ELF-1 (cell line): ENCODE results near the gene TIAM2.
"Not testable (repeated sequence)": the region's sequence is repeated elsewhere in the genome, so short reads cannot be mapped to it uniquely, and the experiment has no call there.

ENCODE experiments used
- DNase-seq: peaks from one replicate; pipeline ENCODE4 v3.0.0-alpha.2; 2016; ENCODE audit warnings: low read depth, low spot score

TIAM2 gene

GRCh38 chr6:154995254-154996015 is at the start of gene TIAM2:
Gene TIAM2, plus strand, starts transcription at chr6:154995315. Its CDS starts 133,909 bp downstream, at chr6:155129224.
- peak; percentile 70 for DNase-seq

DNA sequence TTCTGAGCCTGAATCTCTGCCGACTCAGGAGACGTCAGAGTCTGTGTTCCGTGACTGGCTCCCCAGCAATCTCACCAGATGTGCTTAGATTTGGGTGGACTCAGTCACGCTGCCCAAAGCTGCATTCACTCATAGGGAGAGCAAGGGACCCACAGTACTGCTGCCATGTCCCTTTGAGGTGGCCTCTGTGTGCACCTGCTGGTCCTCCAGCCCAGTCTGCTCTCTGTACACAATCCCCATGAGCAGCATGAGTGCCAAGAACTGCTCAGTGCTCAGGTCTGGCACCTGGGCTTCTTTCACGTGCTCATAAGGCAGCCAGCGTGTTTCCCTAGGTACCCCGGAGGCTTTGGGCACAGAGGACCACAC is 44.2 kb upstream of the TIAM2 start:
- no peak for DNase-seq

DNA sequence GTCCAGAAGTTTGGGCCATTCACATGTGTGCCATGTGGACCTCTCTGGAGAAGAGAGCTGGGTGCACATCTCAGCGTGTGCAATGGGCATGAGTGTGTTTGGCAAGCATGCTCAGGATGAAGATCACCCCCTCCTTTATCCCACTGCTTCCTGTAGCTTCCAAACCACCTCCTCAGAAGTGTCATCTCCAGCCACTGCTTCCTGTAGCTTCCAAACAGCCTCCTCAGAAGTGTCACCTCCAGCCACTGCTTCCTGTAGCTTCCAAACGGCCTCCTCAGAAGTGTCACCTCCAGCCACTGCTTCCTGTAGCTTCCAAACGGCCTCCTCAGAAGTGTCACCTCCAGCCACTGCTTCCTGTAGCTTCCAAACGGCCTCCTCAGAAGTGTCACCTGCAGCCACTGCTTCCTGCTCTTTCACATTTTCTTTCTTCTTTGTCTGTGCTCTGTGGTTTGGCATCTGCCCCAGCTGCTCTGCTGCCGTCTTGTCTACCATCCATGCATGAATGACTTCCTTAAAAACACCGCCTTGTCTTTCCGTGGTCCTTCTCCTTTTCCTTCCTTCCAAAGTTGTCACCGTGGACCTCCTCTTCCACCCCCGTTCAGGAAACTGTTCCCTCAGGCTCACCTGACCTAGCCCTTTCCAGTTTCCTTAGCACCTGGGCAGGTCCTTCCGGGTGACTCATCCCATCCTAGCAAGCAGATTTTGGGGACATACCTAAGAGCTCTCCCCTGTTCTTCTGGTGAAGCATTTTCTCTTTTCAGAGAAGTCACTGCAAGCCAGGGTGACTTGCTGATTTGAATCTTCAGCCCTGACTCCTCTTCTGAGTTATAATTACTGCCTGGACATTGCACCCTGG is 43.5 kb upstream of the TIAM2 start:
- no peak for DNase-seq

DNA sequence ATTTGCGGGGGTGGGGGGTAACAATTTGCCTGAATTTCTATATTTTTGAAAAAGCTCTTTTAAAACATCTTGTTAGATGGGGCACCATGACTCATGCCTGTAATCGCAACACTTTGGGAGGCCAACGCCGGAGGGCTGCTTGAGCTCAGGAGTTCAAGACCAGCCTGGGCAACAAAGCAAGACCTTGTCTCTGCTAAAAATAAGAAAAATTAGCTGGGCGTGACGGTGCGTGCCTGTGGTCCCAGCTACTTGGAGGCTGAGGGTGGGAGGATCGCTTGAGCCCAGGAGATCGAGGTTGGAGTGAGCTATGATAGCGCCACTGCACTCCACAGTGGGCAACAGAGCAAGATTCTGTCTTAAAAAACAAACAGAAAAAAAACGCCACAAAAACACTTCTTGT is 41.5 kb upstream of the TIAM2 start:
- DNase-seq: no peak

DNA sequence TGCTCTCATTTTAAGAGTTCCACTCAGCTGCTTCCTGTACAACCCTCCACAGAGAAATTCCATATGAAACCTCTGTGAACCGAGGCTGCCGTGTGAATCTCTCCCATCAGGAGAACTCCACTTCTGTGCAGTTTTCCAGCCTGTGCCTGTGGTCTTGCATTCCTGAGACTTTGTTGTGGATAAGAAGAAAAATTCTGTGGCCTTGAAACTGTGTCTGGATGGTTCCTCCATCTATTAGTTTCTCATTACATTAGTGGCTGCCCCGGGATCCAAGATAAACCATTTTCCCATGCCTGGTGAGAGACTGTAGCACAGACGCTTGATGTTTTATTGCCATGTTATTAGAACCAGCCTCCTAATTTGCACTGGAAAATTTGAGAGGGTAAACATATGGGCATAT is 40.8 kb upstream of the TIAM2 start:
- DNase-seq: no peak

- no peak for DNase-seq
These were observed 38.2 kb upstream of the TIAM2 start for GRCh38 chr6:154956771-154957522.

GRCh38 chr6:154958469-154958868 is 36.6 kb upstream of the TIAM2 start:
- no peak for DNase-seq

- no peak for DNase-seq
These were observed 34.7 kb upstream of the TIAM2 start for GRCh38 chr6:154960299-154960843.

DNA sequence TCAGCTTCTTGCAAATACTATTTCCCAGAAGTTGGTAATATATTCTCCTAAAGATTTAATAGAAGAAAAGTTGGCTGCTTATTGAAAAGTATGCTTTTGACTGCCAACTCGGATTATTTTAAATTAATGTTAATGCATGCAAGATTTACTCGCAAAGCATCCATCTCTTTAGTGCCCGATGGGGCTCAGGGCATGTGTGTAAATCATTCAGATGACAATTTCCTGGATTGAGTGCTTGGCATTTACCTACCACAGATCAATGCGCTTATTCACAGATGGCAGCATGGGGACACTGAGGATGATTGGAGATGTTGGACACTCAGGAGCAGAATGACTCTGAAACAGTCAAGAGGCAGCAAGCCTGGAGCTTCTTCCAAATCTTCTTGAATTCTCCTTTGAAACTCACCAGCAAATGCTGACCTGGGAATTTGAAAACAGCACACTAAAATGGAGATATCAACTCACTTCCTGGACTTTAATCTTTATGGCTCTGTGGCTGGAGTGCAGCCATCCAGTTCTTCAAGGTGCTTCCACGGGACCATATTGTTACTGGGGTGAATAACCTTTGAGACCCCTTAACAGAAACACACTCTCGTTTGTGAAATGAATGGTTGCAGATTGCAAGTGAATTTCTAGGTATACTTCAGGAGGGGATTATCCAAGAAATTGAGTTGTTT is 34.1 kb upstream of the TIAM2 start:
- DNase-seq: no peak

DNA sequence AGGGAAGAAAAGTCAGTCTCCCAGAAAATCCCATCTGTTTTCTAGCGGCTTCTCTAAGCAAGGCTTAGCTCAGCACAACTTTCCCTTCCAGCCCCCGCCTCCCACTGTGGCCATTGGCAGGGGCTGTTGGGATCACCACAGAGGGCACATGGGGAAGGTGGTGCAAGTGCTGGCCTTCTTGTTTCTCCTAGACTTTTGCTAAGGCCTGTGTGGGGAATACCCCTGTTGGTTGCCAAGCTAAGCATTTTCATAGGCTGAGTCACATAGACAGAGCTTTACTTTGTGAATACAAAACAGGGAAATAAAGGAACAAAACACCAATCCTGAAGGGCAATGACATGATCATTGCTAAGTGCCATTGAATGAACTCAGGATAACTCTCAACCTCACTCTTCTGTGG is 32.4 kb upstream of the TIAM2 start:
- no peak for DNase-seq

GRCh38 chr6:154966065-154966770 is 28.9 kb upstream of the TIAM2 start:
- DNase-seq: not testable (repeated sequence)

DNA sequence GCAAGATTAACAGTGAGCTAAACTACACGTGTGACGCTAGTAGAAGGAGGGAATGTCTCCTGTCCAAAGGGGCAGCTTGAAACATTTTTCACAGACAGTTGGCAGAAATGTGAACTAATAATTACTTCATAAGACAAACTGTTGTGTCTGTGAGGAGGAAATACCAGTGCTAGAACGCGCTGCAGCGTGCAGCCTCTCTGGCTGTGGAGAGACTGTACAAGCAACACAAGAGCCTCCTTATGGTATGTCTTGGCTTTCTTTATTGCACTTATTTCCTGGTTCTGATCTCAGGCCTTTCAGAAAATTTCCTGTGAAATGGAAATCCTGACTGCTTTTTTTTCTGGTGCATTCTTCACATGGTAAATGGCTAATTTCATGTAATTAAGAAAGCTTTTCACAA is 25.3 kb upstream of the TIAM2 start:
- DNase-seq: no peak

DNA sequence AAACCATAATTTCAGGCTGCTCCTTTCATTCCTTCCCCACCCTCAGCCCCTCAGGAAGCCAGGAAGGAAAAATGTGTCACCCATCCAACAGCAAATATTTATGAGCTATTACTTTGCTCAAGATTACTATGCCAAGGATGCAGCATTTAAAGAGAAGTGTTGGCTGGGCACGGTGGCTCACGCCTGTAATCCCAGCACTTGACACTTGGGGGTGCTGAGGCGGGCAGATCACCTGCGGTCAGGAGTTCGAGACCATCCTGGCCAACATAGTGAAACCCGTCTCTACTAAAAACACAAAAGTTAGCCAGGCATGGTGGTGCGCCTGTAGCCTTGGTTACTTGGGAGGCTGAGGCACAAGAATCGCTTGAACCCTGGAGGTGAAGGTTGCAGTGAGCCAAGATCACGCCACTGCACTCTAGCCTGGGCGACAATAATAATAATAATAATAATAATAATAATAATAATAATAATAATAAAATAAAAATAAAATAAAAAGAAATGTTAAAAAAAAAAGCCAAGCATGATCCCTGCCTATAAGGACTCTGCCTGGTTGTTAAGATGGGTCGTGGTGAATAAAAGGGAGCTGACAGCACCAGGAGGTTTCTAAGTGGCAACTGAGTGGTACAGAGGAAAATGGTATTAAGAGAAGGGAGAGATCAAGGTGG is 20.5 kb upstream of the TIAM2 start:
- DNase-seq: no peak

DNA sequence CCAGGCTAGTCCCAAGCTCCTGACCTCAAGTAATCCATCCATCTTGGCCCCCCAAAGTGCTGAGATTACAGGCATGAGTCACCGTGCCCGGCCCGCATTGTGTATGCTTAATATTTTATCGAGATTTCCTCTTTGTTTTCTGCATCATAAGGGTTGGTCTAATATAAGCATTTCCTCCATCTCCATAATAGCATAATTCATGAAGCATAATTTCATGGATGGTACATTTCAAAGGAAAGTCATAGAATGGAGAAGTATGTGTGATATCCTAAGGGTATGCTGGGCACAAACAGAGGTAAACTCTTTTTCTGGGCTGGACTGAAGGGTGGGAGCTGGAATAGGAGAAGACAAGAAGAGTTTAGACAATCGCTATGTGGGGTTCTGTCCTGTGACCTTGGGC is 17.5 kb upstream of the TIAM2 start:
- no peak for DNase-seq

DNA sequence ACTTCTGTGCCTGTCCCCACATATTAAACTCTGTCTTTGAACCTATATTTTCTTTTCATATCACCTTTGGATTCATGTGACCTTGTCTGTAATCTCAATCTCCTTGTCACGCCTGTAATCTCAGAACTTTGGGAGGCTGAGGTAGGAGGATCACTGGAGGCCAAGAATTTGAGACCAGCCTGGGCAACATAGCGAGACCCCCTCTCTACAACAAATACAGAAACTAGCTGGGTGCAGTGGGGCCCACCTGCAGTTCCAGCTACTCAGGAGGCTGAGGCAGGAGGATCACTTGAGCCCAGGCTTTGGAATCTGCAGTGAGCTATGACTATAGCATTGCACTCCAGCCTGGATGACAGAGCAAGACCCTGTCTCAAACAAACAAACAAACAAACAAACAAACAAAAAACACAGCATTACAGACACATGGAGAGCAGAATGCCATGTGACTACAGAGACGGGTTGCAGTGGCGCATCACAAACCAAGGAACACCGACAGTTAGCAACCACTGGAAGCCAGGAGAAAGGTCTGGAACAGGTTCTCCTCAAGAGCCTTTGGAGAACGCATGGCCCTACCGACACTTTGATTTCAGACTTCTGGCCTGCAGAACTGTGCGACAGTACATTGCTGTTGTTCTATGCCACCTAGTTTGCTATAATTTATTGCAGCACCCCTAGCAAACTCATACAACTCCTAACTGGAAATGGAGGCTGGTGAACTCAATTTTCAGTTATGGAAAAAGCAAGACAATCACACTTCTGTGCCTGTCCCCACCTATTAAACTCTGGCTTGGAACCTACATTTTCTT is 14.6 kb upstream of the TIAM2 start:
- DNase-seq: no peak

DNA sequence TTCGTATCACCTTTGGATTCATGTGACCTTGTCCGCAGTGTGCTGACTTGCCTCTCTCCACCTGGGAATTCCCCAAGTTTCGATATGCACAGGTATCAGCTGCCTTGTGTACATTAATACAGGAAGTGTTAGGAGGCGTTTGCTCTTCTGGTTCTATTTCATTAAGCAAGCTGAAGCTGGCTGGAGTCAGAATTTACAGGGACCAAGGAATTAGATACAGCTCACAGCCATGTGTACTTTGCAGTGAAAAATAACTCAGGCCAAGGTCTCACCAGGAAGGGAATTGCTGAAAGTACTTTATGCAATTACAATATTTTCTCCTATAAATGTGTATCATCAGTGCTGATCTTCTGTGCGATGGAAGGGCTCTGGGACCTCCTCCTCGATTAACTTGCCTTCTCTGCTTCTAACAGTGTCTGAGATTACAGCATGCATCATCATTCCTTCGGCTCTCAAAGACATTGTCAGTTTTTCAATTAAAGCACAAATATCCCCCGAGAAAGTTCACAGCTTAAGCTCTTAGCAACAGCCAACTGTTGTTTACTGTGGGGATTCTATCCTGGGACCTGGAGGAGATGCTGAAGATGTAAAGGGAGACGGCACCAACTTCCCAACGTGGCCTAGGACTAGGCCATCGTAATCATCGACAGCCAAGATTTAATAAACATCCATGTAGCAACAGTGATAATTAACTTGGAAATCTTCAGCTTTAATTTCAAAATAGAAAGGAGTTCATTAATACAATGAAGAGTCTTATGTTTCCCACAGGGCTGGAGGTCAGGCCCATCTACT is 13.8 kb upstream of the TIAM2 start:
- DNase-seq: no peak

- no peak for DNase-seq
These were observed 11.0 kb upstream of the TIAM2 start for GRCh38 chr6:154984146-154984545.

DNA sequence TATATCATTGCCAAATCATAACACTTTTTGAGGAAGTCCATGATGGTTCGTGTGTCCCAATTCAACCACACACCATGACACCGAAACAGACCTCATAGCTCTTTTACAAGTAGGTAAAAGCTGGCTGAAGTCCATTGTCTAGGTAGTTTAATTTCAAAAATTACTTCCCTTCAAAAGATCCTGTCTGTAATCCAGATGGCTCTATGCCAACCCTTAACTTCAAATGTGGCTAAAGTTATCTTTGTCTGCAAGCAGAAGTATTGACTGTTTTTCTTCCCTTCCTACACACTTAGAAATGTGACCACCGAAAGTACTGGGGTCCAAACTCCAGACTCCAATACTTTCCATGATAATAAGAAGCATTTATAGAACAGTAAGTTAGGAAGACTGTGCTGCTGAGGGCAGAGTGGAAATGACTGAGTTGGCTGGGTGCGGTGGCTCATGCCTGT is 8.3 kb upstream of the TIAM2 start:
- DNase-seq: no peak
